Measurements from ENCODE around the gene DENND1A. TPM values are rescaled to one million over a fixed set of nuclear protein-coding genes. Genes with fewer than 3 reads are reported as not detected.
A peak's percentile ranks its signal among the peaks of the same experiment; 100 is the strongest.

Gene DENND1A
- total RNA-seq, 1 donor from 2014 or later: 23.0 TPM

- no peaks in the 10 kb centered on the region for H3K36me3 ChIP-seq
- H3K4me1 ChIP-seq: peaks cover under 1% of the 10 kb centered on the region
- intact Hi-C loops (cut with DNase I): no loop called here
- H3K9me3 ChIP-seq: no peaks in the 10 kb centered on the region
- H3K27me3 ChIP-seq (ENCODE audit: low read depth): peaks cover 20% of the 10 kb centered on the region
- H3K27ac ChIP-seq: no peak overlapping the region
- DNase-seq (no peak), ATAC-seq (no peak)
- H3K4me3 ChIP-seq: no peak overlapping the region
- TF ChIP-seq CTCF (IDR thresholded peaks at IDR 0.05): no peak
Observed at GRCh38 chr9:123365287-123365880, 564.5 kb downstream of the DENND1A start.

GRCh38 chr9:123364241-123364824 lies 565.6 kb downstream of the DENND1A start:
- TF ChIP-seq CTCF (IDR thresholded peaks at IDR 0.05): no peak
- Histone ChIP-seq H3K4me3 (no peak overlapping the region), H3K9me3 (no peaks in the 10 kb centered on the region), H3K27me3 (ENCODE audit: low read depth) (peaks cover 13% of the 10 kb centered on the region), H3K27ac (no peak overlapping the region), H3K36me3 (no peaks in the 10 kb centered on the region), H3K4me1 (peaks cover 5% of the 10 kb centered on the region)
- no peak for DNase-seq
- intact Hi-C loops (cut with DNase I): no loop called here
- ATAC-seq: no peak

- peaks cover 5% of the 10 kb centered on the region for H3K4me1 ChIP-seq
- peaks cover 3% of the 10 kb centered on the region for H3K27me3 ChIP-seq (ENCODE audit: low read depth)
- H3K4me3 ChIP-seq: no peak overlapping the region
- H3K36me3 ChIP-seq: no peaks in the 10 kb centered on the region
- no peak overlapping the region for H3K27ac ChIP-seq
- intact Hi-C loops (cut with DNase I): no loop called here
- no peaks in the 10 kb centered on the region for H3K9me3 ChIP-seq
- no peak for TF ChIP-seq CTCF (IDR thresholded peaks at IDR 0.05)
- DNase-seq (no peak), ATAC-seq (no peak)
Observed at GRCh38 chr9:123362856-123363255, 567.1 kb downstream of the DENND1A start.

GRCh38 chr9:123361731-123362510 lies 568.0 kb downstream of the DENND1A start:
- intact Hi-C loops (cut with DNase I): no loop called here
- no peak overlapping the region for H3K27ac ChIP-seq
- no peaks in the 10 kb centered on the region for H3K36me3 ChIP-seq
- no peak for TF ChIP-seq CTCF (IDR thresholded peaks at IDR 0.05)
- ATAC-seq (no peak), DNase-seq (no peak)
- peaks cover 5% of the 10 kb centered on the region for H3K4me1 ChIP-seq
- H3K4me3 ChIP-seq: no peak overlapping the region
- no peaks in the 10 kb centered on the region for H3K9me3 ChIP-seq
- no peaks in the 10 kb centered on the region for H3K27me3 ChIP-seq (ENCODE audit: low read depth)

- H3K36me3 ChIP-seq: no peaks in the 10 kb centered on the region
- intact Hi-C loops (cut with DNase I): no loop called here
- TF ChIP-seq CTCF (IDR thresholded peaks at IDR 0.05): no peak
- no peak overlapping the region for H3K27ac ChIP-seq
- no peaks in the 10 kb centered on the region for H3K27me3 ChIP-seq (ENCODE audit: low read depth)
- H3K4me3 ChIP-seq: no peak overlapping the region
- no peaks in the 10 kb centered on the region for H3K9me3 ChIP-seq
- H3K4me1 ChIP-seq: peaks cover 5% of the 10 kb centered on the region
- DNase-seq (peak; percentile 40), ATAC-seq (no peak)
Observed at GRCh38 chr9:123361086-123361730, 568.7 kb downstream of the DENND1A start.

Measured in lower lobe of right lung (tissue), 2 donors.